GM12878 (cell line): ENCODE measurements around the gene NKAIN1. TPM values are rescaled to one million over a fixed set of nuclear protein-coding genes. Genes with fewer than 3 reads are reported as not detected.

Experiments used
- CREM ChIP-seq: IDR thresholded peaks from 2 replicates; pipeline ENCODE4 v1.6.1; 2014; ENCODE audit warnings: antibody characterized with exemption, low read depth
- FOXM1 ChIP-seq: IDR thresholded peaks from 2 replicates; pipeline ENCODE4 v1.6.1; 2012; ENCODE audit warnings: low read depth, mild to moderate bottlenecking, inconsistent platforms, low read length, moderate library complexity
- SPI1 ChIP-seq: IDR thresholded peaks from 2 replicates; pipeline ENCODE4 v1.6.1; 2011; ENCODE audit warnings: low read depth, mild to moderate bottlenecking, low read length, moderate library complexity, borderline replicate concordance; ENCODE audit not compliant: insufficient read depth
- SUPT20H ChIP-seq: IDR thresholded peaks from 2 replicates; pipeline ENCODE4 v1.6.1; 2011; ENCODE audit warnings: low read depth, mild to moderate bottlenecking, low read length, moderate library complexity, borderline replicate concordance; ENCODE audit not compliant: control insufficient read depth
- polyA plus RNA-seq, 11 experiments: library from polyadenylated mRNA; depleted of rRNA in 4 of 11; unstranded in 6 of 11; stranded (reverse) in 5 of 11; fragments of >200 nt; fragmentation: Nextera tagmentation in 4 of 11; fragmentation: Illumina TruSeq in 1 of 11; extraction: Ambion mirVana in 4 of 11; extraction: Trizol in 1 of 11; gene quantifications; 1 replicate in 1 of 11; 2 replicates in 10 of 11; pipeline versions ENCODE4 v1.2.1 to v1.2.3, GENCODE V29; 2011 to 2016; ENCODE audit warnings: inconsistent platforms in 2 of 11, missing spikeins in 2 of 11, low read depth in 1 of 11
- total RNA-seq, 4 experiments: library from RNA; depleted of rRNA in 3 of 4; stranded (reverse); fragments of >200 nt in 3 of 4; fragmentation: Illumina TruSeq in 1 of 4; extraction: Trizol in 1 of 4; gene quantifications; 2 replicates each; pipeline versions ENCODE4 v1.2.1 to v1.2.3, GENCODE V29; 2013 to 2021
- TF ChIP-seq, protein P1 (sequence below): fragments of 450-650 bp; IDR thresholded peaks from 2 replicates; pipeline ENCODE4 v1.6.1; 2017; ENCODE audit warnings: mild to moderate bottlenecking, moderate library complexity
- TF ChIP-seq, protein P2 (sequence below): fragments of 450-650 bp; formaldehyde crosslinking; IDR thresholded peaks from 2 replicates; pipeline ENCODE4 v1.4.0; 2020; ENCODE audit warnings: mild to moderate bottlenecking, moderate library complexity

NKAIN1 gene
- total and polyA plus RNA-seq, 10 of the 15 experiments (the other 5 are each of a cell fraction or from before 2014, with no cell fraction given): not detected

DNA sequence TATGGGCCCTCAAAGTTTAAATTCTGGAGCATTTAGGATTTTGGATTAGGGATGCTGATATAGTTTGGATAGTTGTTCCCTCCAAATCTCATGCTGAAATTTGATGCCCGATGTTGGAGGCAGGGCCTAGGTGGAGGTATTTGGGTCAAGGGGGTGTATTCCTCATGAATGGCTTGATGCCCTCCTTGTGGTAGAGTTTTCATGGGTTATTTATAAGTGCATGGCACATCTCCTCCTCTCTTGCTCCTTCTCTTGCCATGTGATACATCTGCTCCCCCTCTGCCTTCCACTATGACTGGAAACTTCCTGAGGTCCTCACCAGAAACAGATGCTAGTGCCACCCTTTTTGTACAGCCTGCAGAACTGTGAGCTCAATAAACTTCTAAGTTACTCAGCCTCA lies 17.5 kb upstream of the NKAIN1 start (continued):
- TF ChIP-seq, protein P1, sequence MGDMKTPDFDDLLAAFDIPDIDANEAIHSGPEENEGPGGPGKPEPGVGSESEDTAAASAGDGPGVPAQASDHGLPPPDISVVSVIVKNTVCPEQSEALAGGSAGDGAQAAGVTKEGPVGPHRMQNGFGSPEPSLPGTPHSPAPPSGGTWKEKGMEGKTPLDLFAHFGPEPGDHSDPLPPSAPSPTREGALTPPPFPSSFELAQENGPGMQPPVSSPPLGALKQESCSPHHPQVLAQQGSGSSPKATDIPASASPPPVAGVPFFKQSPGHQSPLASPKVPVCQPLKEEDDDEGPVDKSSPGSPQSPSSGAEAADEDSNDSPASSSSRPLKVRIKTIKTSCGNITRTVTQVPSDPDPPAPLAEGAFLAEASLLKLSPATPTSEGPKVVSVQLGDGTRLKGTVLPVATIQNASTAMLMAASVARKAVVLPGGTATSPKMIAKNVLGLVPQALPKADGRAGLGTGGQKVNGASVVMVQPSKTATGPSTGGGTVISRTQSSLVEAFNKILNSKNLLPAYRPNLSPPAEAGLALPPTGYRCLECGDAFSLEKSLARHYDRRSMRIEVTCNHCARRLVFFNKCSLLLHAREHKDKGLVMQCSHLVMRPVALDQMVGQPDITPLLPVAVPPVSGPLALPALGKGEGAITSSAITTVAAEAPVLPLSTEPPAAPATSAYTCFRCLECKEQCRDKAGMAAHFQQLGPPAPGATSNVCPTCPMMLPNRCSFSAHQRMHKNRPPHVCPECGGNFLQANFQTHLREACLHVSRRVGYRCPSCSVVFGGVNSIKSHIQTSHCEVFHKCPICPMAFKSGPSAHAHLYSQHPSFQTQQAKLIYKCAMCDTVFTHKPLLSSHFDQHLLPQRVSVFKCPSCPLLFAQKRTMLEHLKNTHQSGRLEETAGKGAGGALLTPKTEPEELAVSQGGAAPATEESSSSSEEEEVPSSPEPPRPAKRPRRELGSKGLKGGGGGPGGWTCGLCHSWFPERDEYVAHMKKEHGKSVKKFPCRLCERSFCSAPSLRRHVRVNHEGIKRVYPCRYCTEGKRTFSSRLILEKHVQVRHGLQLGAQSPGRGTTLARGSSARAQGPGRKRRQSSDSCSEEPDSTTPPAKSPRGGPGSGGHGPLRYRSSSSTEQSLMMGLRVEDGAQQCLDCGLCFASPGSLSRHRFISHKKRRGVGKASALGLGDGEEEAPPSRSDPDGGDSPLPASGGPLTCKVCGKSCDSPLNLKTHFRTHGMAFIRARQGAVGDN: no peak
- TF ChIP-seq FOXM1 (no peak), CREM (no peak), SUPT20H (no peak), SPI1 (no peak)
- TF ChIP-seq, protein P2, sequence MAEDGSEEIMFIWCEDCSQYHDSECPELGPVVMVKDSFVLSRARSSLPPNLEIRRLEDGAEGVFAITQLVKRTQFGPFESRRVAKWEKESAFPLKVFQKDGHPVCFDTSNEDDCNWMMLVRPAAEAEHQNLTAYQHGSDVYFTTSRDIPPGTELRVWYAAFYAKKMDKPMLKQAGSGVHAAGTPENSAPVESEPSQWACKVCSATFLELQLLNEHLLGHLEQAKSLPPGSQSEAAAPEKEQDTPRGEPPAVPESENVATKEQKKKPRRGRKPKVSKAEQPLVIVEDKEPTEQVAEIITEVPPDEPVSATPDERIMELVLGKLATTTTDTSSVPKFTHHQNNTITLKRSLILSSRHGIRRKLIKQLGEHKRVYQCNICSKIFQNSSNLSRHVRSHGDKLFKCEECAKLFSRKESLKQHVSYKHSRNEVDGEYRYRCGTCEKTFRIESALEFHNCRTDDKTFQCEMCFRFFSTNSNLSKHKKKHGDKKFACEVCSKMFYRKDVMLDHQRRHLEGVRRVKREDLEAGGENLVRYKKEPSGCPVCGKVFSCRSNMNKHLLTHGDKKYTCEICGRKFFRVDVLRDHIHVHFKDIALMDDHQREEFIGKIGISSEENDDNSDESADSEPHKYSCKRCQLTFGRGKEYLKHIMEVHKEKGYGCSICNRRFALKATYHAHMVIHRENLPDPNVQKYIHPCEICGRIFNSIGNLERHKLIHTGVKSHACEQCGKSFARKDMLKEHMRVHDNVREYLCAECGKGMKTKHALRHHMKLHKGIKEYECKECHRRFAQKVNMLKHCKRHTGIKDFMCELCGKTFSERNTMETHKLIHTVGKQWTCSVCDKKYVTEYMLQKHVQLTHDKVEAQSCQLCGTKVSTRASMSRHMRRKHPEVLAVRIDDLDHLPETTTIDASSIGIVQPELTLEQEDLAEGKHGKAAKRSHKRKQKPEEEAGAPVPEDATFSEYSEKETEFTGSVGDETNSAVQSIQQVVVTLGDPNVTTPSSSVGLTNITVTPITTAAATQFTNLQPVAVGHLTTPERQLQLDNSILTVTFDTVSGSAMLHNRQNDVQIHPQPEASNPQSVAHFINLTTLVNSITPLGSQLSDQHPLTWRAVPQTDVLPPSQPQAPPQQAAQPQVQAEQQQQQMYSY (CRISPR knock-in tag): no peak
